Fibroblast of mammary gland (primary cell): Measurements from ENCODE around the gene SELENOP.

Source experiments
- DNase-seq: peaks from one replicate; pipeline ENCODE4 v3.0.0-alpha.2; 2010; ENCODE audit warnings: low read depth
- H3K4me3 ChIP-seq: 2 replicates; pipeline ENCODE4 v1.5.1; 2011; ENCODE audit warnings: low read depth, mild to moderate bottlenecking, low read length, moderate library complexity; ENCODE audit not compliant: control insufficient read depth
- CTCF ChIP-seq: conservative IDR thresholded peaks from 2 replicates; pipeline ENCODE4 v1.5.1; 2011; ENCODE audit warnings: low read depth, low read length, inconsistent platforms; ENCODE audit not compliant: control insufficient read depth, insufficient read depth

Gene SELENOP

GRCh38 chr5:42781584-42781983, 30.1 kb downstream of the SELENOP start:
- no peak overlapping the region for H3K4me3 ChIP-seq
- no peak for TF ChIP-seq CTCF
- no peak for DNase-seq

- DNase-seq: no peak
- TF ChIP-seq CTCF: no peak
- no peak overlapping the region for H3K4me3 ChIP-seq
Measured at GRCh38 chr5:42779083-42779482, 32.6 kb downstream of the SELENOP start.

- peak; percentile 43 for DNase-seq
- H3K4me3 ChIP-seq: peak overlapping the region; percentile 21
- TF ChIP-seq CTCF: no peak
Measured at GRCh38 chr5:42772265-42772993, 39.3 kb downstream of the SELENOP start.

- no peak for TF ChIP-seq CTCF
- no peak for DNase-seq
- H3K4me3 ChIP-seq: no peak overlapping the region
Measured at GRCh38 chr5:42770003-42770402, 41.7 kb downstream of the SELENOP start.

GRCh38 chr5:42768106-42768504, 43.6 kb downstream of the SELENOP start:
- DNase-seq: no peak
- TF ChIP-seq CTCF: no peak
- H3K4me3 ChIP-seq: no peak overlapping the region

GRCh38 chr5:42767491-42768105, 44.1 kb downstream of the SELENOP start:
- H3K4me3 ChIP-seq: no peak overlapping the region
- TF ChIP-seq CTCF: peak; percentile 51
- peak; percentile 61 for DNase-seq
